ENCODE measurements around the gene KNCN.
A peak's percentile ranks its signal among the peaks of the same experiment; 100 is the strongest.

The KNCN gene

GRCh38 chr1:46558141-46558963 is 6.9 kb upstream of the KNCN start:
- TF ChIP-seq POLR2AphosphoS5 (IDR thresholded peaks at IDR 0.05; ENCODE audit: low read depth, low read length), result no peak
- TF ChIP-seq REST (IDR thresholded peaks at IDR 0.05; ENCODE audit: insufficient read depth in 1 of 2, low read depth in 2 of 2, low read length in 2 of 2), result no peak
- TF ChIP-seq TAF1 (IDR thresholded peaks at IDR 0.05; ENCODE audit: borderline replicate concordance, insufficient read depth, low read length), result no peak
- TF ChIP-seq SIN3A (IDR thresholded peaks at IDR 0.05; ENCODE audit: borderline replicate concordance, insufficient read depth, low read length), result no peak

GRCh38 chr1:46557403-46557802 is 6.0 kb upstream of the KNCN start:
- no peak for TF ChIP-seq REST (IDR thresholded peaks at IDR 0.05; ENCODE audit: insufficient read depth in 1 of 2, low read depth in 2 of 2, low read length in 2 of 2)
- no peak for TF ChIP-seq FOXP2 (optimal IDR thresholded peaks at IDR 0.05; ENCODE audit: borderline replicate concordance, extremely low read depth, extremely low read length, insufficient read depth)
- TF ChIP-seq SIN3A (IDR thresholded peaks at IDR 0.05; ENCODE audit: borderline replicate concordance, insufficient read depth, low read length), result no peak
- TF ChIP-seq TAF1 (IDR thresholded peaks at IDR 0.05; ENCODE audit: borderline replicate concordance, insufficient read depth, low read length), result no peak
- TF ChIP-seq POLR2AphosphoS5 (IDR thresholded peaks at IDR 0.05; ENCODE audit: low read depth, low read length), result no peak

GRCh38 chr1:46556822-46557221 is 5.4 kb upstream of the KNCN start:
- TF ChIP-seq POLR2AphosphoS5 (IDR thresholded peaks at IDR 0.05; ENCODE audit: low read depth, low read length) (no peak), FOXP2 (optimal IDR thresholded peaks at IDR 0.05; ENCODE audit: borderline replicate concordance, extremely low read depth, extremely low read length, insufficient read depth) (no peak), REST (IDR thresholded peaks at IDR 0.05; ENCODE audit: insufficient read depth in 1 of 2, low read depth in 2 of 2, low read length in 2 of 2) (no peak), TAF1 (IDR thresholded peaks at IDR 0.05; ENCODE audit: borderline replicate concordance, insufficient read depth, low read length) (no peak), SIN3A (IDR thresholded peaks at IDR 0.05; ENCODE audit: borderline replicate concordance, insufficient read depth, low read length) (no peak)

- TF ChIP-seq POLR2AphosphoS5 (IDR thresholded peaks at IDR 0.05; ENCODE audit: low read depth, low read length) (no peak), SIN3A (IDR thresholded peaks at IDR 0.05; ENCODE audit: borderline replicate concordance, insufficient read depth, low read length) (no peak)
Observed at GRCh38 chr1:46555826-46556619, 4.6 kb upstream of the KNCN start.

- no peak for TF ChIP-seq TAF1 (IDR thresholded peaks at IDR 0.05; ENCODE audit: borderline replicate concordance, insufficient read depth, low read length)
- TF ChIP-seq REST (IDR thresholded peaks at IDR 0.05; ENCODE audit: insufficient read depth in 1 of 2, low read depth in 2 of 2, low read length in 2 of 2), result peak; percentile 19 to 77; a peak in 2 of 4 replicates
Observed at GRCh38 chr1:46554597-46555381, 3.3 kb upstream of the KNCN start.
